ENCODE results near the gene NOL6. TPM values are rescaled to one million over a fixed set of nuclear protein-coding genes. Genes with fewer than 3 reads are reported as not detected.

NOL6 gene
- total RNA-seq, 1 donor from 2014 or later, result 34.3 TPM

DNA sequence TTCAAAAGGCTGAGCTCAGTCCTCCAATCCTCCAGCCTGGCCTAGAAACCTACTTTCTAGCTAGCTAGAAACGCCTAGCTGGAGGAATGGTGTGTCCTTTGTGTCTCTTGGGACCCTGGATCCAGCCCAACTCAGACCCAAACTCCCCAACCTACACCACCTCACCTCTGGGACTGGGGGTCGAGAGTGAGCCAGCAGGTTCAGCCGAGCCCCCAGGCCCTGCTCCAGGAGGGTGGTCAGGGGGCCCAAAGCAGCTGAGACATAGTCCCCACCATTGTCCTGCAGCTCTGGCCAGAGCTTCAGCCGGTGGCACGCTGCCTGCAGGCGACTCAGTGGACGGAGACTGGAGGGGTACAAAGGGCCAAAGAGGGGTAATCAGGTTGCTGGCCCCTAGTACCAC, 6.2 kb downstream of the NOL6 start:
- DNase-seq (ENCODE audit: extremely low spot score, unreplicated experiment), result no peak
- no peak overlapping the region for H3K4me3 Mint-ChIP-seq (ENCODE audit: unreplicated experiment)
- H3K9me3 Mint-ChIP-seq (ENCODE audit: unreplicated experiment), result no peaks in the 10 kb centered on the region
- no peak overlapping the region for H3K27ac Mint-ChIP-seq (ENCODE audit: unreplicated experiment)
- TF ChIP-seq, protein P1, sequence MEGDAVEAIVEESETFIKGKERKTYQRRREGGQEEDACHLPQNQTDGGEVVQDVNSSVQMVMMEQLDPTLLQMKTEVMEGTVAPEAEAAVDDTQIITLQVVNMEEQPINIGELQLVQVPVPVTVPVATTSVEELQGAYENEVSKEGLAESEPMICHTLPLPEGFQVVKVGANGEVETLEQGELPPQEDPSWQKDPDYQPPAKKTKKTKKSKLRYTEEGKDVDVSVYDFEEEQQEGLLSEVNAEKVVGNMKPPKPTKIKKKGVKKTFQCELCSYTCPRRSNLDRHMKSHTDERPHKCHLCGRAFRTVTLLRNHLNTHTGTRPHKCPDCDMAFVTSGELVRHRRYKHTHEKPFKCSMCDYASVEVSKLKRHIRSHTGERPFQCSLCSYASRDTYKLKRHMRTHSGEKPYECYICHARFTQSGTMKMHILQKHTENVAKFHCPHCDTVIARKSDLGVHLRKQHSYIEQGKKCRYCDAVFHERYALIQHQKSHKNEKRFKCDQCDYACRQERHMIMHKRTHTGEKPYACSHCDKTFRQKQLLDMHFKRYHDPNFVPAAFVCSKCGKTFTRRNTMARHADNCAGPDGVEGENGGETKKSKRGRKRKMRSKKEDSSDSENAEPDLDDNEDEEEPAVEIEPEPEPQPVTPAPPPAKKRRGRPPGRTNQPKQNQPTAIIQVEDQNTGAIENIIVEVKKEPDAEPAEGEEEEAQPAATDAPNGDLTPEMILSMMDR (IDR thresholded peaks at IDR 0.05), result no peak
- peaks cover 56% of the 10 kb centered on the region for H3K36me3 Mint-ChIP-seq (ENCODE audit: unreplicated experiment)
- H3K27me3 Mint-ChIP-seq (ENCODE audit: unreplicated experiment), result no peaks in the 10 kb centered on the region
- peaks cover 11% of the 10 kb centered on the region for H3K4me1 Mint-ChIP-seq (ENCODE audit: unreplicated experiment)

GRCh38 chr9:33466565-33467495, 6.9 kb downstream of the NOL6 start:
- no peak overlapping the region for H3K4me3 Mint-ChIP-seq (ENCODE audit: unreplicated experiment)
- peaks cover 57% of the 10 kb centered on the region for H3K36me3 Mint-ChIP-seq (ENCODE audit: unreplicated experiment)
- no peak for DNase-seq (ENCODE audit: extremely low spot score, unreplicated experiment)

DNA sequence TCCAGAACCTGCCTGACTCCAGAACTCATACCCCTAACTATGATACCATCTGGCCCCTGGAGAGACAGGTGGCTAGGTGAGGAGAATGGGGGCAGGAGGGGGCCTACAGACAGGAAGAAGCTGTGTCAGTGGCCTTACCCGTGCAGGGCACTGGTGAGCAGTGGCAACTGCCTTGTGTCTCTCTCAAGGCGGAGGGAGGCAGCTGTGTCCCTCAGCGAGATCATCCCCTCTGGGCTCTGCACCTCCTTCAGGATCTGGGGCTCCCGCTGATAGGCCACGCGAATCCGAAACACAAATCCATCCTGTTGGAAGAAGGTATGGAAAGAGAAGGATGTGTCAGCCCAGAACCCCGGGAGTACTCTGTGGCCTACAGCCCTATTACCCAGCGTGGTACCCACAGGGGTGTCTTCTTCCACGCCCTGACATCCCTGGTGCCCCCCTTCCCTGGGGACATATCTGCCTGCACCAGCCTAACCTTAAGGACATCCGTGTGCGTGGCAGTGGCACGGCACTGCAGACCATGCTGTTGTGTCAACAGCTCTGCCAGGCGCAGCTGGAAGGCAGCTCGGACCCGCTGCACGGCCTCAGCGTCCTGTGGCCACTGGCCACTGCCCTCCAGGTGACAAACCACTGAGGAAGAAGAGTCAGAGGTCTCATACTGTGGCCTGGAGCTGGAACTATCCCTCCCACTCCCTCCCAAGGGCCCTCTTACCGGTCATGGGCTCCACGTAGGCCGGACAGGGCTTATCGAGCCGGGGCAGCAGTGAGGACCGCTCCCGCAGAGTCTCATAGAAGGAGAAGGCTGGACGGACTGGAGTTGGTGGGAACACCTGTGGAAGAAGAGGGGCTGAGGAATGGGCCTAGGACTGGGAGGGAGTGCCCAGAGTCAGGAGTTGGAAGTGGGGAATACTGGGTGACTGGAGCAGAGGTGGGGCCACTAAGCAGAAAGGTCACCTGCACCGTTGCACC, 7.8 kb downstream of the NOL6 start:
- H3K36me3 Mint-ChIP-seq (ENCODE audit: unreplicated experiment), result peaks cover 52% of the 10 kb centered on the region
- no peak for DNase-seq (ENCODE audit: extremely low spot score, unreplicated experiment)
- no peaks in the 10 kb centered on the region for H3K4me1 Mint-ChIP-seq (ENCODE audit: unreplicated experiment)
- no peak overlapping the region for H3K4me3 Mint-ChIP-seq (ENCODE audit: unreplicated experiment)
- TF ChIP-seq, protein P1 (IDR thresholded peaks at IDR 0.05), result no peak
- no peaks in the 10 kb centered on the region for H3K9me3 Mint-ChIP-seq (ENCODE audit: unreplicated experiment)
- no peak overlapping the region for H3K27ac Mint-ChIP-seq (ENCODE audit: unreplicated experiment)
- no peaks in the 10 kb centered on the region for H3K27me3 Mint-ChIP-seq (ENCODE audit: unreplicated experiment)

More at GRCh38 chr9:33466565-33467495, 6.9 kb downstream of the NOL6 start:
- Mint-ChIP-seq H3K4me1 (ENCODE audit: unreplicated experiment) (peaks cover 4% of the 10 kb centered on the region), H3K9me3 (ENCODE audit: unreplicated experiment) (no peaks in the 10 kb centered on the region), H3K27me3 (ENCODE audit: unreplicated experiment) (no peaks in the 10 kb centered on the region), H3K27ac (ENCODE audit: unreplicated experiment) (no peak overlapping the region)
- TF ChIP-seq, protein P1 (IDR thresholded peaks at IDR 0.05), result peak; percentile 90

- no peaks in the 10 kb centered on the region for H3K4me1 Mint-ChIP-seq (ENCODE audit: unreplicated experiment)
- H3K27me3 Mint-ChIP-seq (ENCODE audit: unreplicated experiment), result no peaks in the 10 kb centered on the region
- DNase-seq (ENCODE audit: extremely low spot score, unreplicated experiment), result no peak
- no peaks in the 10 kb centered on the region for H3K9me3 Mint-ChIP-seq (ENCODE audit: unreplicated experiment)
- H3K27ac Mint-ChIP-seq (ENCODE audit: unreplicated experiment), result no peak overlapping the region
- H3K36me3 Mint-ChIP-seq (ENCODE audit: unreplicated experiment), result peaks cover 45% of the 10 kb centered on the region
- TF ChIP-seq, protein P1 (IDR thresholded peaks at IDR 0.05), result no peak
- H3K4me3 Mint-ChIP-seq (ENCODE audit: unreplicated experiment), result no peak overlapping the region
Observed at GRCh38 chr9:33465096-33465495, 8.6 kb downstream of the NOL6 start.

Data from osteocyte (in vitro differentiated cells).